Vagina (tissue), 2 donors: ENCODE measurements around the gene WWC2.
A peak's percentile ranks its signal among the peaks of the same experiment; 100 is the strongest.

ENCODE experiments used
- CTCF ChIP-seq, 3 experiments: fragments of 450-650 bp in 2 of 3; fragments of 200-600 bp in 1 of 3; sonication (generic) in 1 of 3; IDR thresholded peaks; one replicate each; pipeline ENCODE4 v1.5.1; 2017 to 2019; ENCODE audit warnings: antibody characterized with exemption in 3 of 3, mild to moderate bottlenecking in 2 of 3, moderate library complexity in 2 of 3
- POLR2A ChIP-seq, 2 donors: fragments of 450-650 bp; IDR thresholded peaks; one replicate each; pipeline ENCODE4 v1.6.1; 2017; ENCODE audit warnings: antibody characterized with exemption in 2 of 2, mild to moderate bottlenecking in 2 of 2, moderate library complexity in 2 of 2
- POLR2AphosphoS5 ChIP-seq, 2 donors: sonication (generic); formaldehyde crosslinking; IDR thresholded peaks; one replicate each; pipeline ENCODE4 v1.9.0; 2017; ENCODE audit warnings: antibody characterized with exemption in 2 of 2, mild to moderate bottlenecking in 2 of 2, low read depth in 1 of 2; ENCODE audit not compliant: insufficient read depth in 1 of 2

GRCh38 chr4:183099537-183100297 lies 660 bp downstream of the WWC2 start:
- TF ChIP-seq CTCF (IDR thresholded peaks at IDR 0.05) (no peak), POLR2A (IDR thresholded peaks at IDR 0.05) (no peak), POLR2AphosphoS5 (IDR thresholded peaks at IDR 0.05; ENCODE audit: insufficient read depth in 1 of 2, low read depth in 1 of 2) (peak in 1 of 2 donors; percentile 25)
